ENCODE data around the gene CHSY1.

Gene CHSY1

GRCh38 chr15:101169495-101170071 lies 82.3 kb downstream of the CHSY1 start:
- no peak for DNase-seq

- DNase-seq, result no peak
Observed at GRCh38 chr15:101168898-101169494, 82.9 kb downstream of the CHSY1 start.

GRCh38 chr15:101168463-101168824 lies 83.4 kb downstream of the CHSY1 start:
- no peak for DNase-seq

- DNase-seq, result no peak
Observed at GRCh38 chr15:101167753-101168462, 83.9 kb downstream of the CHSY1 start.

- DNase-seq, result no peak
Observed at GRCh38 chr15:101167411-101167752, 84.5 kb downstream of the CHSY1 start.

GRCh38 chr15:101165905-101166471 lies 85.9 kb downstream of the CHSY1 start:
- no peak for DNase-seq

GRCh38 chr15:101162701-101163483 lies 89.0 kb downstream of the CHSY1 start:
- peak; percentile 13 for DNase-seq

- DNase-seq, result no peak
Observed at GRCh38 chr15:101161656-101162055, 90.2 kb downstream of the CHSY1 start.

- no peak for DNase-seq
Observed at GRCh38 chr15:101159936-101160815, 91.7 kb downstream of the CHSY1 start.

GRCh38 chr15:101159096-101159935 lies 92.5 kb downstream of the CHSY1 start:
- DNase-seq, result no peak

GRCh38 chr15:101158166-101159095 lies 93.4 kb downstream of the CHSY1 start:
- DNase-seq, result no peak

GRCh38 chr15:101157721-101158120 lies 94.1 kb downstream of the CHSY1 start:
- DNase-seq, result no peak

GRCh38 chr15:101156509-101157159 lies 95.2 kb downstream of the CHSY1 start:
- peak; percentile 69 for DNase-seq

- DNase-seq, result no peak
Observed at GRCh38 chr15:101156061-101156460, 95.8 kb downstream of the CHSY1 start.

GRCh38 chr15:101153801-101154656 lies 97.8 kb downstream of the CHSY1 start:
- peak; percentile 14 for DNase-seq

GRCh38 chr15:101152914-101153313 lies 98.9 kb downstream of the CHSY1 start:
- peak; percentile 23 for DNase-seq

GRCh38 chr15:101151288-101151687 lies 100.6 kb downstream of the CHSY1 start:
- DNase-seq, result no peak

GRCh38 chr15:101150723-101151040 lies 101.2 kb downstream of the CHSY1 start:
- no peak for DNase-seq

Data from NCI-H69 (cell line).